Skeletal muscle cell (primary cell): ENCODE results near the gene UBE2J2.

ENCODE experiments used
- DNase-seq: peaks from one replicate; pipeline ENCODE4 v3.0.0-alpha.2; 2010; ENCODE audit warnings: low read depth
- H3K4me3 ChIP-seq: 2 replicates; pipeline ENCODE4 v1.5.1; 2011; ENCODE audit warnings: low read depth, mild to moderate bottlenecking, control low read depth, low read length, moderate library complexity

UBE2J2 gene

GRCh38 chr1:1245178-1245816 lies 28.4 kb downstream of the UBE2J2 start:
- H3K4me3 ChIP-seq = no peak overlapping the region
- DNase-seq = no peak

- DNase-seq = no peak
- H3K4me3 ChIP-seq = no peak overlapping the region
Observed at GRCh38 chr1:1244192-1244811, 29.4 kb downstream of the UBE2J2 start.

GRCh38 chr1:1243807-1244191 lies 29.9 kb downstream of the UBE2J2 start:
- no peak overlapping the region for H3K4me3 ChIP-seq

DNA sequence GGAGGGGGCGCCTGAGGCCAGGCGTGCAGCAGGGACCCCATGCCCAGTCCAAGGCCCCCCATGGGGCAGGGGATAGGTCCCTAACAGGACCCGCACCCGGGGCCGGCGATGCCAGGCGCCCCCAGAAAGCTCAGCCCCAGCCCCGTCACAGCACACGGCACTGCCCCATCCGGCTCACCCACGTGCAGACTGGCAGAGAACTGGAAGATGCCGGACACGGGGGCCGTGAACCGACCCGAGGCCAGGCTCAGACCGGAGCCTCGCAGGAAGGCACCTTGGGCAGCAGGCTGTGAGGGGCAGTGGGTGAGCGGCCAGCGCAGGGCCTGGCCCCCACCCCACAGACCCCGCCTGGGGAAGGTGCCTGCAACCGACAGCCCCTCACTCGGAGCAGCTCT lies 30.4 kb downstream of the UBE2J2 start:
- DNase-seq = no peak
- H3K4me3 ChIP-seq = no peak overlapping the region

More at GRCh38 chr1:1243807-1244191, 29.9 kb downstream of the UBE2J2 start:
- DNase-seq = no peak

- H3K4me3 ChIP-seq = no peak overlapping the region
- no peak for DNase-seq
Observed at GRCh38 chr1:1242461-1243265, 31.0 kb downstream of the UBE2J2 start.

DNA sequence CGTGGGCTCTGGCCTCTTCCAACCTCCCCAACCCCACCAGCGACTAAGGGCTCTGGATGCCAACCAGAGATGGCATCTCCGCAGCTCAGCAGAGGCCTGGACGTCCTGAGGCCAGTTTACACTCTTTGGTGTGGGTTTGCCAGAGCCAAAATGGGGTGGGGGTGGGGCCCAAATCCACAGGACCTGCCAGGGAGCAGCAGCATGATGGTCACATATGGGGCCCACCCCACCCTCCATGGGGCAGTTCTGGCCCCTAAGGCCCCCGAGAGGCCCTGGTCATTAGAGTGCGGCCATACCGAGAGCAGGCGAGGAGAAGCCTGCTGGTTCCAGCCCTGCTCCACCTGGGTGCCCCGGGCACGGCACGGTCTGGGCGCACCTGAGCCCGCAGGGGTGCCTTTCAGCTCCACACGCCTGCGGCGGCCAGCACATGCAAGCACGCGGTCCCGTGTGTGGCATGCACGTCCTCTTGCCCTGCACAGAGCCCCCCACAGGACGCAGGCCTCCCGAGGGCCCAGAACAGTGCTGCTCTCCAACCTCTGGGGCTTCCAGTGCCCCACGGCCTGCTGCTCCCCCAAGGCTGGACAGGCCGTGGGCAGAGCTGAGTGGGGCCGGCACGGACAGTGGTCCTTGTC lies 31.9 kb downstream of the UBE2J2 start:
- DNase-seq = no peak
- no peak overlapping the region for H3K4me3 ChIP-seq

DNA sequence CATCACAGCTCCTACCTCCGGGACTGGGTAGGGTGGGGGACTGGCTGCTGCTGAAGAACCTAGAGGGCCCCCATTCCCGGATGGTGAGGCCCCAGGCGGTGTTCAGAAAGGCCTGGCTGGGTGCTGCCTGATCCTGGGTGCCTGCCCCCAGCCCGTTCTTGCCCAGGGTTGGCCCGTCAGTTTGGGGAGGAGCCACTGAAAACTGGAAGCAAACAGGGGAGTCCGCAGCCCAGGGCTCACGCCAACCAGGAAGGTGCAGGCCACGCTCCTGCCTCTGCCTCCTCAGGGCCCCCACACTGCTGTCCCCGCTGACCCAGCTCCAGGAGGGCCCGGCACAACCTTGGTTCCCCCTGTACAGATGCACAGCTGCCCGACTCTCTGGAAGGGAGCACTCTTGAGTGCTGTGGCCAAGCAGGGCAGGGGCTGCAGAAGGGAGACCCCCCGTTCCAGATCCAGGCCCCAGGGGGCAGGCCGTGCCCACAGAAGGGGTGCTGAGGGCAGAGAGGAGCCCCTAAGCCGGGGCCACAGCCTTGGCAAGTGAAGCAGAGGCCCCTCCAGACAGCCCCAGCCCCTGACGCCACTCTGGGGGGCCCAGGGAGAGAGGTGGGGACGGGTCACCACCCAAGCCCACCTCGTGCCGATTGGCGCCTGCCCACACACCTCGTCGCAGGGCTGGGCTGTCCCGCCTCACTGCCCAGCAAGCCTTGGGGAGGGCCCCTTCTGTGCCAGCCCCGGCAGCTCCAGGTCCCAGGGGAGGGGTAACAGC lies 32.6 kb downstream of the UBE2J2 start:
- H3K4me3 ChIP-seq = no peak overlapping the region
- no peak for DNase-seq

GRCh38 chr1:1240348-1240732 lies 33.3 kb downstream of the UBE2J2 start:
- no peak for DNase-seq

GRCh38 chr1:1239614-1240347 lies 33.9 kb downstream of the UBE2J2 start:
- DNase-seq = no peak
- H3K4me3 ChIP-seq = no peak overlapping the region

More at GRCh38 chr1:1240348-1240732, 33.3 kb downstream of the UBE2J2 start:
- no peak overlapping the region for H3K4me3 ChIP-seq

DNA sequence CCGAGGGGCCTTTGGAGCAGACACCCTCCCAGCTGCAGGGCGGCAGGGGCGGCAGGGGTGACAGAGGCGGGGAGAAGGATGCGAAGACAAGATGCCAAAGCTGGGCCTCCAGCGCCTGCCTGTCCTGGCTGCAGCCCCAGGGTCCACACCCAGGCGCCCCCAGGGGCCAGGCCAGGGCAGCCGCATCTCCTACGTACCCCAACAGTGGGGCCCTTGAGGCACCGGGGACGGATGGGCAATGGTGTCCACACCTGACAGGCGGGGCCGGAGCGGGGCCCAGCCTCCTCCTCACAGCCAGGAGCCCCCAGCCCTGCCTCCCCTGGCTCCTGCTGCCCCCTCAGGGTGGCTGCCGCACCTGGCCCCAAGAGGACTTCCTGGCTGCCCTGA lies 34.4 kb downstream of the UBE2J2 start:
- H3K4me3 ChIP-seq = no peak overlapping the region
- no peak for DNase-seq

DNA sequence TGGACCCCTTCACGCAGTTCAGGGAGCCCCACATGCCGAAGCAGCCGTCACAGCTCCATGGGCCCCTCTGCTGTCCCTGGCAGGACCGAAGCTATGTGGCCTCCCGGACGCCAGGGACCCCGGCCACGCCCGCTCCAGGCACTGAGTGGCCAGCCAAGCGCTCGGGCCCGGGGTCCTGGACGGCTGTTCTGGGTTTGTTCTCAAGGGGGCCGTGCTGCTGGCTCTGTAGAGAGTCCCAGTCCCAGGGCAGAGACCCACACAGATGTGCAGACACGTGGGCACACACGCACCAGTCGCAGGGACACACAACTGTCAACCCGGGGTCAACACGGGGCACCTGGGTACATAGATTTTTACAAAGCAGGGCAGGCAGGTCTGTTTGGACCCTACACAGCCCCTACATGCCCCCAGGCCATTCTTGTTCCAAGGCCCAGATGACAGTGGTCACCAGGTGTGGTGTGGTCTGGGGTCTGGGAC lies 34.9 kb downstream of the UBE2J2 start:
- no peak for DNase-seq
- no peak overlapping the region for H3K4me3 ChIP-seq

DNA sequence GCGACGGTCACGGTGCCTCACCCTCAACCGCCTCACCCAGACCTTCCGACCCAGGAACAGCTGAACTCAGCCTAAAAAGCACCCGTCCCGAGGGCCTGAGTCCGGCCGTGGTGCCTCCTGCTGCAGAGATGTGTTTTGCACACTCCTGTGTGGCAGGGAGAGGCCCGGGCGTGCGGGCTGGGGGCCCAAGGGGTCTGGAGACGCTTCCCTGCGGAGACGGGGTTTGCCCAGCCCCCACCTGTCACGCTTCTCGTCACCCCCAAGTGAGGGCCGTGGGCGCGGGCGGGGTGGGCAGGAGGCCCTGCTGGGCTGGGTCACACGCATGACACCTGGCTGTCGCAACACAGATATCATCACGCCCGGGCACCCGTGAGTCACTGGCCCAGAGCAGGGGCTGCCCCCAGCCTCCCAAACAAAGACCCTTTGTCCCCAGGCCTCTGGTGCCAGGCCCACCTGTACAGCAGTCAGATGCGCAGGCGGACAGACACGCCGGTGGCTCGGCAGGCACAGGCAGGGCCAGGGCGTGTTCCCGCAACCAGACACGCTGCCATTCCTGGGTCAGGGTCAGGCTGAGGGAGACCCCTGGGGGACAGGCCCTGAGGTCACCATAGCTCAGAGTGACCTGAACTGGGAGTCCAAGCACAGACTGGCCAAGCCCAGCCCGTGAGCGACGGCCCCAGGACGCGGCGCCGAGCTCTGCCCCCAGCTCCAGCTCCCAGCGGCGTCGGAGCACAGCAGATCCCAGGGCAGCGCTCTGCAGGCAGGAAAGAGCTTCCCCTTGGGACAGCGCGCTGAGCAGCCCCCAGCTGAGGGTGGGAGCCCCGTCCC lies 35.6 kb downstream of the UBE2J2 start:
- H3K4me3 ChIP-seq = no peak overlapping the region
- no peak for DNase-seq

DNA sequence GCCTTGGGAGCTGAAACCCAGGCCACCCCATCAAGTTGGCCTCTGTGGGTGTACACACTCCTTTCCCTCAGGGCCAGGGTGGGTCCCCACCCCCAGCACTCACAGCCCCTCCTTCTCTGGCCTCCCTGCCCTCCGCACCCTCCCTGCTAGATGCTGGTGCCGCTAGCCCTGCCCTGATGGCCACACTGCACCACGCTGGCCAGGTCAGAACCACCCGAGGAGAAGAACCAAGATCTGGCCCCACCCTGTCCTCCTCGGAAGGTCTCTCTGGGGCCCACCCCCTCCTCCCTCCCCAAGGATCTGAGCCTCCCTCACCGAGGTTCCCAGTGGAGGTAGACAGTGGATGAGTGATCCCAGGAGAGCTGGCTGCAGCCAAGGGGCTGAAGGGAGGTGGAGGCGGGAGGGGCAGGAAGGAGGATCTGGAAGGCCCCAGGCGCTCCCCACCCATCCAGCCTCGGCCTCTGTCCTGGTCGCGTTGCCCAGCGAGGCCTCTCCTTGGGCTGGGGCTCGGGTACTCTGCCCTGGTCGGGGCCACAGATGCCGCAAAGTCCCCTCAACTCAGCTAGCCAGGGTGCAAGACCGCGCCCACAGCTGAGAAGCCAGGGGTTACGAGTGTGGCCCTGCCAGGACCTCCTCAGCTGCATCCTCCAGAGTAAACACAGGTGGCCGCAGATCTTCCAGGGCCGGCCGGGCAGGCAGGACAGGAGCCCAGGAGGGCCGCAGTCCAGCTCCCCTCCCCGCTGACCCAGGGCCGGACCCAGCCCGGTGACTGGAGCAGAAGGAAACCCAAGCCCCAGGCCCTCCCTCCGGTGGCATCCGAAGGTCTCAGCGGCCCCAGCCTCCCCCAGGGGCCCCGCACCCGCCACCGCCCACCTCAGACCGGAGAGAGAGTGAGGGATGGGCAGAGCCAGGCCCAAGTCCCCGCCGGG lies 36.4 kb downstream of the UBE2J2 start:
- no peak overlapping the region for H3K4me3 ChIP-seq

DNA sequence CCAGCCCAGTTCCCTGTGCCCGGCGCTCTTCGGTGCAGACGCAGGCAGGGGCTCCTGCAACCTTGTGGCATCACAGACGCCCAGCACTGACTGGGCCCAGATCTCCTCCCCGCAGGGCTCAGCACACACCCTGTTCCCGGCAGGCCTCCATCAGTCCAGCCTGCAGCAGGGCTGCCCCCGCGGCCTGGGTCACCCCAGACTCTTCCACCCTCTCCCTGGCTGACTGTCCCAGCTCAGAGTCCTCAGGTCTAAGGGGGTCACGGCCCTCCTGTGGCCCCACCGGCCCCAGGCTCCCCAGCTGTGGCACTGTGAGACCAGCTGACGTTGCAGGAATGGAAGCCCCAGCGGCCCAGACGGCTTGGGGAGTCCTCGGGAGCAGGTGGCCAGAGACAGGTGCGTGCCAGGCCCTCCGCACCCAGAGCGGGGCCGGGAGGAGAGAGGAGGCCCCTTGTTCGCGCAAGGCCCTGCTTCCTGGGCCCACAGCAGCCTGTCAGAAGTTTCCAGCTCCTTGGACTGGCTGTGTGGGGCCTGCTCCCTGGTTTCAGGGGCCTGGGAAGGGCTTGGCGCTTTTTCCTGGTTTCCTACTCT lies 37.4 kb downstream of the UBE2J2 start:
- no peak overlapping the region for H3K4me3 ChIP-seq
- no peak for DNase-seq

More for the DNA sequence above, 36.4 kb downstream of the UBE2J2 start:
- no peak for DNase-seq

GRCh38 chr1:1235016-1235744 lies 38.5 kb downstream of the UBE2J2 start:
- no peak for DNase-seq
- H3K4me3 ChIP-seq = no peak overlapping the region
